HG02870 (cell line): ENCODE data around the gene AGPAT3.

Source experiments
- ATAC-seq: cut with Tn5 transposase; IDR thresholded peaks from one replicate; pipeline ENCODE4 v1.9.1; 2021; ENCODE audit warnings: mild to moderate bottlenecking, moderate library complexity; ENCODE audit not compliant: unreplicated experiment

Gene AGPAT3

DNA sequence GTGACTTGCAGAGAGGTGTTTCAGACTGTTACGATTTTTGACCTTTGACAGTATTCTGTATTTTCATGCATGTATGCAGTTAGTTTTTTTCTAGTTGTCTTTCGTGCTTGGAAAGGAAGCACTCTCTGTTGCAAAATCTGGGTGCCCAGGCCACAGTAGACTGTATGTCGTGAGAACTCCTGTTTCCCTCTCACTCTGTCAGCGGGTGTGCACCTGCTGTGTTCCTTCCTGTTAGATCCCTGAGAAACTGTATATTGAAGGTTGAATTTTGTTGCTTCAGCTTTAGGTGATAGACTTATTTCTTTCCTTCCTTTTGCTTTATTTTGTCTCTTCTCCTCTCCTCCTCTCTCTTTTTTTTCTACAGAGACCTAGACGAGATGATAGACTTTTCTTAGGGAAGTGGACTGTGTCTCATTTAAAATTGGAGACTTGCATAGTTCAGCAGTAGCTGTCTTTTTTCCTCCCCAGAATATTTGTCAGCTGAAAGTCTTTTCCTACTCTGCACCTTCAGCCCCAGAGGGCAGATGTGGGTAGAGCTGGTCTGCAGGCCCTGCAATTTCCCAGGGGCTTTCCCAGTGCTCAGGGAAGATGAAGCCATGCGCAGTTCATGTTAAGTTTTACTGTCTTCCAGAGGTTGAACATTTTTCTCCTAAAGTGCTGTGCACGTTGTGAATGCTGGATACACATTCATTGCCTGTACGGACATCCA lies 148.5 kb downstream of the AGPAT3 start:
- ATAC-seq: no peak

DNA sequence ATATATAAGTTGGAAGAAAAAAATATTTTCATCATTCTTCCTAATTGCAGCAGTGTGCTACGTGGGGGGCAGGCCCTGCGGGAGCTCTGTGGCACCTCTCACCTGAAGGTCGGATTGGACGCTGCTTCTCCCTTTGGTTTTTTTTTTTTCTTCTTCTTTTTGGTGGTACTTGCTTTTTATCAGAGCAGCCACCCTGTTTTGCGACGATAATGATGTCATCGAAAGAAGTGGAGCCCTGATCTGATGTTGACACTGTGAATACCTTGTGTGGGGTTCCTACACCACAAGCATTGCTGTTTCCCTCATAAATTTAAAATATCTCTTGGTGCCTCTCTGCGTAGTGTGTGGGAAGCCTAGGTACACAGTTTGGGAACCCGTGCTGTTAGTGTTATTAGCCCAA lies 152.6 kb downstream of the AGPAT3 start:
- ATAC-seq: no peak

DNA sequence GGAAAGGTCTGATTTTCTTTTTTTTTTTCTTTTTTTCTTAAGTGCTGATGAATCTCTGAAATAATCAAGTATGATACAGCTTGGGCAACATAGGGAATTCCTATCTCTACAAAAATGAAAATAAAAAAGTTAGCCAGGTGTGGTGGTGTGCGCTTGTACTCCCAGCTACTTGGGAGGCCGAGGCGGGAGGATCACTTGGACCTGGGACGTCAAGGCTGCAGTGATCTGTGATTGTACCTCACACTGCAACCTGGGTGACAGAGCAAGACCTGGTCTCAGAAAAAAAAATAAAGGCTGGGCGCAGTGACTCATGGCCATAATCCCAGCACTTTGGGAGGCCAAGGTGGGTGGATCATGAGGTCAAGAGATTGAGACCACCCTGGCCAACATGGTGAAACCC lies 153.1 kb downstream of the AGPAT3 start:
- ATAC-seq: no peak

GRCh38 chr21:44018813-44019567 lies 154.0 kb downstream of the AGPAT3 start:
- ATAC-seq: no peak

DNA sequence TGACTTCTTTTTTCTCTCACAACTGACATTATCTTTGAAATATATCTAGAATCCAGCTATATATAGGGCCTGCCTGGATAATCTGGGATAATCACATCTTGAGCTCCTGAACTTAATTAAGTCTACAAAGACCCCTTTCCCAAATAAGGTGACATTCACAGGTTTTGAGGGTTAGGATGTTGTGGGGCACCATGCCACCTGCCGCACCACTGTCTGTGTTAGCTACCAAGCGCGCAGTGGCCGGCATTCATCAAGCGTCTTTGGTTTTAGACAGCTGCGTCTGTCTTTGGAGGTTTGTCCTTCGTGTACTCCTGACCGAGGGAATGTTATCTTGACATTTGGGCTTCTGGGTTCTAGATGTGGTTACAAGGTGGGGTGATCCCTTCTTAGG lies 154.5 kb downstream of the AGPAT3 start:
- ATAC-seq: no peak

GRCh38 chr21:44020551-44020950 lies 155.5 kb downstream of the AGPAT3 start:
- no peak for ATAC-seq

- no peak for ATAC-seq
These were observed 156.0 kb downstream of the AGPAT3 start for GRCh38 chr21:44021064-44021463.

- no peak for ATAC-seq
These were observed 159.2 kb downstream of the AGPAT3 start for GRCh38 chr21:44024257-44024656.

DNA sequence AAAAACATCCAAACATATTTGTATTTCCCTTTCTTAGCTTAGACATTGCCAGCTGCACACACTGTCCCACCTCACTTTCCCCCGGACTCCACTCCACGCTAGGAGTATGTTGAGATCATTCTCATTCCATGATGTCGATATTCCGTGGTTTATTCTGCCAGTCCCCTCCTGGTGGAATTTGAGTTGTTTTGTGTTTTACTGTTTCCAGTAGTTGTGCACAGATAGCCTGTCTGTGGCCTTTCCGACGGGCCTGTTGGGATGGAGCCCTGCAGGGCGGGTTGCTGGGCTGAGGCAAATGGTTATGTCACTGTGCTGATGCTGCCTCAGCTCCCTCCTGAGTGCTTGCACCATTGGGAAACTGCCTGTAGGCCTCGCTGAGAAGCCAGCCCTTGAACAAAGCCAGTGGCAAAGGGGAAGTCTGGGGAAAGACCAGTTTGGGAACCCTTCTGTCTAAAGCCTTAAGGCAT lies 159.9 kb downstream of the AGPAT3 start:
- no peak for ATAC-seq

DNA sequence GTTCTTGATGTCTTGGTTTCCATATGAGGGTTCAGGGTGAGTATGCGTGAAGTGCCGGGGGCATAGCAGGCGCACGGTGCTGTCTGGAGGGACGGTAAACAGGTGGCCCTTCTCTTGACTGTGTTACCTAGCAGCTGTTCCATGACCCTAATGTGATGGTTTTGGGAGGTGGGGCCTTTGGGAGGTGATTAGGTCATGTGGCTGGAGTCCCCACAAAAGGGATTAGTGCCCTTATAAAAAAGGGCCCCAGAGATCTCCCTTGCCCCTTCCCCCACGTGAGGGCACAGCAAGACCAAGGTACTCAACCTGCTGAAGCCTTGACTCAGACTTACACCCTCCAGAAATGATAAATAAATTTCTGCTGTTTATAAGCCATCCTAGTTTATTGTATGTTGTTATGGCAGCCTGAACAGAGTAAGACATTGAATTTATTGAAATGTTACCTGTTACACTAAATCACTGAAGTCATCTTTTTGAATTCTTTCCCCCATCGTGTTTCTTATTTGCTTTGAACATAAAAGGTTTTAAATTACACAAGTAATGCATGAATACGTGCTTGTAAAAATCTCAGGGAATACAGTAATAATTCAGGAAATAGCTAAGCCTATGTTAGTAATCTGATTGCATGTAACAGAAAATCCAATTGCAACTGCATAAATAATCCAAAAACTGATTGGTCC lies 162.7 kb downstream of the AGPAT3 start:
- no peak for ATAC-seq

DNA sequence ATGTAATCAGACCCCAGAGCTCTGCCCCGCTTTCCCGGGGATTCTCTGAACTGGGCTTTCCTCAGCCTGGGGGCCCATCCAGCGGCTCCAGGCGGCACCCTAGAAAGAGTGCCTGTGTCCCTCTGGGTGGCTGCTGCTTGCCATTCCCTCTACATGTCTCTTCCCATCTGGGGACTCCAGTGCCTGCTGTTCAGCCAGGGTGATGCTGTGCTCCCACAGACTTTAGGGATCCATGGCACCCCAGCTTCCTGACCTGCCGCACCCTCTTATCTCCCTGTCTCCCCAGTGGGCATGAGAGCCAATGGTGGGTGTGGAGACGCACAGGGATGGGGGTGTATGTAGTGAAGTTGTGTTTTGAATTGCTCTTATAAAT lies 163.2 kb downstream of the AGPAT3 start:
- no peak for ATAC-seq

GRCh38 chr21:44029460-44030087 lies 164.6 kb downstream of the AGPAT3 start:
- ATAC-seq: no peak

- ATAC-seq: no peak
These were observed 170.2 kb downstream of the AGPAT3 start for GRCh38 chr21:44035244-44035643.
